GM18870 (cell line): Measurements from ENCODE around the gene POMZP3.
A peak's percentile ranks its signal among the peaks of the same experiment; 100 is the strongest.
"Not testable (repeated sequence)": the region's sequence is repeated elsewhere in the genome, so short reads cannot be mapped to it uniquely, and the experiment has no call there.

Experiments
- ATAC-seq: cut with Tn5 transposase; IDR thresholded peaks from one replicate; pipeline ENCODE4 v1.9.1; 2021; ENCODE audit warnings: moderate library complexity; ENCODE audit not compliant: unreplicated experiment

The POMZP3 gene

DNA sequence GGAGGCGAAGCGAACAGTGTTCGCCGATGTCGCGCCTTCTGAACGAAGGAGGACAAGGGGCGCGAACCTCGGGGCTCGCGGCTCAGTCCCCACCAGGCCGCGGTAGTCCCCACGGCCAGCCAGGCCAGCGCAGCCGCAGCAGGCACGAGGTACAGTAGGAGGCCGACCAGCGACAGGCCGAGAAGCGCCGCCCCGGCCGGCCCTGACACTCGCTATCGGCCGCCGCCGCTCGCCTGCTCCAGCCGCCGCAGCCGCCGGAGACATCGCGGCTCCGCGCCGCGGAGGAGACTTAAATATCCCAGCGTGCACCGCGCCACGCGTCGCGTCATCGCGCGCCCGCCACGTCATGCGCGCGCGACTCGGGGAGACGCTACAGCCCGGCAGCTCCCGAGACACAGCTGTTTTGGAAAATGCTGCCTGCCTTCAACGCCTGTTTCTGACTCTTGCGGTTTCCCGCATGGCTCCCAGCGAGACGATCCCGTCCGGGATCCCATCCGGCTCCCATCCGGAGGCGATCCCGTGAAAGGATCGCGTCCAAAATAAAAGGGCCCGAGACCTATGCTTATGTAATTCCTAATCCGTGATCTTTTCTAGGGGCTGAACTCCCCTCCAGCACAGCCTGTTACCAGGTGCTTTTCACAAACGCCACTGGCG is at the start of gene POMZP3:
Gene POMZP3 (minus strand): TSS at position 291 of the 654 bp plus-strand sequence. CDS start 1,215 bp downstream, outside the sequence.
- peak; percentile 53 for ATAC-seq

DNA sequence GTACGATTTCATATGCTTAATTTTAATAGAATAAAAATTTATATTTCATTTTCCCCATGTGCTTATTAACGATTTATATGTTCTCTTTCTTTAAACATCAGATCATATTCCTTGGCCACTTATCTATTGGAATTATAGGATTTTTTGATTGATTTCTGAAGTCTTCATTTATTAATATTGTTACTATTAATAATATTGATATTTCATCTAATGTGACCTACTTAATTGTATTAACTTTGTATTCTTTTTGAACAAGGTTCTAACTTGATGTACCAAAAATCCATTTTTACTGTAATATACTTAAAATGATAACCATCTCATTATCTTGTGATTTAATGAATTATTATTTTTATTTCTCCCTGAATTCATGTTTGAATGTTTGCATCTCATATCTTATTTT is 48.7 kb upstream of the POMZP3 start:
- ATAC-seq = not testable (repeated sequence)

DNA sequence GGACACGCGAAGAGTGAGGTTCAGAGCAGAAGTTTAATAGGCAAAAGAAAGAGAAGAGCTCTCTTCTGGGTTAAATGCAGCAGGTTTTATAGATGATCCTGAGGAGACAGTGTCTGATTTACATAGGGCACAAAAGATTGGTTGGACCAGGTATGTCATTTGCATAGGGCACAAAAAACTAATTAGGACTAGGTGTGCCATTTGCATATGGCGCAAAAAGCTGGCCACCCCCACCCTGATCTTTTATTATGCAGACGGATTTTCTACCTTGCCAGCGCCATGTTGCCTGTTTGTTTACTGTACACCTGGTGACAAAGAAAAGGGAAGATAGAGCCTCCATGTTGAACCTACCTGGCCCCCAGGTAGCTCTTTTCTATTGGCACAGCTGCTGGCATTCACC is 46.3 kb upstream of the POMZP3 start:
- ATAC-seq = not testable (repeated sequence)

DNA sequence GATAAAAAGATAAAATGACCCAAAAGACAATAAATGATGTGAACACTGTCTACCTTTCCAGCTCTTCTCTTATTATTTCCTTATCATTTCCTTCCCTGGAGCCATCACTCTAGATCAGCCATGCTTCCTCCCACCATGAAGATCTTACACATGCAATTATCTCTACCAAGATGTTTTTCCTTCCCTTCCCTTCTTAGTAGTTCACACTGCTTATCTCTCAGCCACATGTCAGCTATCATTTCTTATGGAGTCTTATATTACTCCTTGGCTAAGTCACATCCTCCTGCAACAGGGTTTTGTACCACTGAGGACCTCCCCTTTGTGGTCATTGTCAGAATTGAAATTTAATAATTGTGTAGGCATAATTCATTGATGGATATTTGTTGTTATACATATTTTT is 32.1 kb upstream of the POMZP3 start:
- not testable (repeated sequence) for ATAC-seq

DNA sequence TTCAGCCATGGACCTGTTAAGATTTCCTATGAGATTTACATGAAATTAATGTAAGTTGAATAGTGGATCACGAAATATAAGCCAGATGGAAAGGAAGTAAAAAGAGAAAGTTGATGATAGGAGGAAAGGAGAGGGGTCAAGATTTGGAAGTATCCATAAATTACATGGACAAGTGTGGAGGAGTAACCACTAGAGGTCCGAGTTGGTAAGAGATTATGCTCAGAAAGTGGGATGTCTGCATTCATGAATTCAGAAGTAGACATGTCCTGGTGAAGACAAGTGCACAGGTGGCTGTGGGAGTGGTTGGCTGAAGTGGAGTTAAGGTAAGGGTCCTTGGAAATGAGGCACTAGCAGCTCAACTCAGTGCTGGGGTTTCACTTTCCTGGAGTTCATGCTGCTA is 29.3 kb upstream of the POMZP3 start:
- ATAC-seq = not testable (repeated sequence)

DNA sequence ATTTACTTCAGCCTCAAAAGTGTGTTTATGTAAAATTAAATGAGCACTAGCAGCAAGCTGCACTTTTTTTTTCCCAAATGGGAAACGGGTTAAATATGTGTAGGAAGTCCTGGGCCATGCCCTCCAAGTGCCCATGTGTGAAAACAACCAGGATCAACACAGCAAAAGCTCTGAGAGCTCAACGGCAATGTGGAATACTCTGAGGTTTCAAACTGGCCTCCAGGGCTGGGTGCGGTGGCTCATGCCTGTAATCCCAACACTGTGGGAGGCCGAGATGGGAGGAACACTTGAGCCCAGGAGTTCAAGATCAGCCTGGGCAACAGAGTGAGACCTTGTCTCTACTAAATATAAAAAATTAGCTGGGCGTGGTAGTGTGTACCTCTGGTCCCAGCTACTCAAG is 15.5 kb upstream of the POMZP3 start:
- not testable (repeated sequence) for ATAC-seq

DNA sequence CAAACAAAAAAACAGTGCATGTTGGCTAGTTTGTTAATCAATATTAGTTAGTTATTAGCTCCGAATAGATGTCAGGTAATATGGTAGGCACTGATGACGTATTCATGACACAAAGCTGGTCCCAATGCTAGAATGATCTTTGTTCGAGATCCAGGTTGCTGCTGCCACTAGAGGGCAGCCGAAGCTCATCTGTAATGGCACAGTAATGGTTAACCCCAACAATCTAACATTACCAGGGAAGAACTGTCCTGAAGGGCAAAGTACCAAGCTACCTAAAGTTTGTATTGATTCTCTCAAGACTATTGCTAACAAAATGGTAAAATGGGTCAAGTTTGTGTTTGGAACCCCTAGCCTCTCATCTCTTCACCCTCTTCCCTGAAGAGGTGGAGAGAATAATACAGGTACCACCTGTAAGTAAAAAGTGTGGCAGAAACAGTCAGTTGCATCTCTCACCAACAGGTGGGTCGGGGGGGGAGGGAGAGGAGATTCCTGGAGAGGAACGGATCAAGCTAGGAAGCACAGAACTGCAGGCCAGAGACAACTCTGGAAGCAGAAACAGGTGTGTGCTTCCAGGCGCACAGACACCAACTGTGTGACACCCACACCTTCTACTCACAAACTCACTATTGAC is 10.1 kb upstream of the POMZP3 start:
- peak; percentile 82 for ATAC-seq

DNA sequence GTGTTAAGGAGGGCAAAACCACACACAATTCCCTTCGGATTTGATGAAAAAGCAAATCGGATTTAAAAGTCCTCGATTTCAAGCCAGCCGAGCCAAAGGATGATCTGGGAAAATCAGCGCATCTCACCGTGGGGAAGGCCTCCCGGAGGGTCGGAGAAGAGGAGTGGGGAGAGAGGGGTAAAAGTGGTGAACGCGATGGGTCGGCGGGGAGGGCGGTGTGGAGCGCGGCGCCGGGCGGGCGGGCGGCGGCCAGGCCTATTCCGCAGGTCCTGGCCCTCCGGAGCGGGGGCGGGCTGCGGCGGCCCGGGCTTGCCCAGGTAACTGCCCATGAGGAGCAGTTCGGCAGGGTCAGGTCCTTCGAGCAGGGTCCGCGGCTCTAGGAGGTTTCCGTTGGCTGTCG is 498 bp downstream of the POMZP3 start:
- peak; percentile 22 for ATAC-seq

DNA sequence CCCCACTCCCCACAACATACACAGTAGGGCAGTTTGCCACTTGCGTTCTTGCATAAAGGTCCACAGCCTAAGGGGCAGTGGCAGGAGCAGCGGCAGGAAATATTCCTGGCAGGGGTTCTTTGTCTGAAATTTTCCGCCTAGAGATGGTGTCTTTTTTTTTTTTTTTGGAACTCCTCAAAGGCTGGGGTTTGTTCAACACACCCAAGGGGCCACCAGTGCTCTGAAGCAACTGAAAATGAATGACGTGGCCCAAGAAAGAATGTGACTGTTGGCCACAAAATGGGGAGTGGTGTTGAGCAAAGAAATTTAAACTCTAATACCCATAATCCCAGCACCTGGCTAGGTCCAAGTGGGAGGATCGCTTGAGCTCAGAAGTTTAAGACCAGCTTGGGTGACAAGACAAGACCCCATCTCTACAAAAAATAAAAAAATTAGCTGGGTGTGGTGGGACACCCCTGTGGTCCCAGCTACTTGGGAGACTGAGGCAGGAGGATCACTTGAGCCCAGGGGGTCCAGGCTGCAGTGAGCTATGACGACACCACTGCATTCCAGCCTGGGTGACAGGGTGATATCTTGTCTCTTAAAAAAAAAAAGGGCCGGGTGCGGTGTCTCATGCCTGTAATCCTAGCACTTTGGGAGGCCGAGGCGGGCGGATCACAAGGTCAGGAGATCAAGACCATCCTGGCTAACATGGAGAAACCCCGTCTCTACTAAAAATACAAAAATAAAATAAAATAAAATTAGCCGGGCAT is 7.5 kb downstream of the POMZP3 start:
- ATAC-seq = not testable (repeated sequence)

DNA sequence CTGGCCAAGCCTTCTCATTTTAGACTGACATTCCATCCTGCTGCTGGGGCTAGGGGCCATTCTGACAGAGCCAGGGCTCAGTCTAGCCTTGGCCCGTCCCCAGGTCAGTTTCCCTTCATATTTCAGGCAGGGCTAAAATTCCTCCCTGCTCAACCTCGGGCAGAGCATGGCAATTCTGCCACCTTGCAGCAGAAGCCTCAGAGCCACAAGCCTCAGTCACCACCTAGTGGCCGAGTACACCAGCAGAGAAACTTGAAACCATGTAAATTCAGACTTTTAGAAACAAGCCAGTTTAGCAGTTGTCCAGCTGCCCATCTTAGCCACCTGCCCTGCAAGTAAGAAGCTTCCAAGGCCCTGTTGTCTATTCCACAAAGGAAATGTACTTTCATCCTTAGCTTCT is 13.3 kb downstream of the POMZP3 start:
- ATAC-seq = not testable (repeated sequence)

DNA sequence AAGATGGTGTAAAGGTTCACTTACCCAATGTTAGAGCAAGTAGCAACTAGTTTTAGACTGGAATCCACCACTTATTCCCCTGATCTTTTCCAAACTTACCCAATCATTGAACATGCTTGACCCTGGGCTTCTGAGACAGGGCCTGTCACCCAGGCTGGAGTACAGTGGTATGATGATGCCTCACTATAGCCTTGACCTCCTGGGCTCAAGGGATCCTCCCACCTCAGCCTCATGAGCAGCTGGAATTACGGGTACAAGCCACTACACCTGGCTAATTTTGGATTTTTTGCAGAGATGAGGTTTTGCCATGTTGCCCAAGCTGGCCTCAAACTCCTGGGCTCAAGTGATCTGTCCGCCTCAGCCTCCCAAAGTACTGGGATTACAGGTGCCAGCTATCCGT is 14.8 kb downstream of the POMZP3 start:
- not testable (repeated sequence) for ATAC-seq

DNA sequence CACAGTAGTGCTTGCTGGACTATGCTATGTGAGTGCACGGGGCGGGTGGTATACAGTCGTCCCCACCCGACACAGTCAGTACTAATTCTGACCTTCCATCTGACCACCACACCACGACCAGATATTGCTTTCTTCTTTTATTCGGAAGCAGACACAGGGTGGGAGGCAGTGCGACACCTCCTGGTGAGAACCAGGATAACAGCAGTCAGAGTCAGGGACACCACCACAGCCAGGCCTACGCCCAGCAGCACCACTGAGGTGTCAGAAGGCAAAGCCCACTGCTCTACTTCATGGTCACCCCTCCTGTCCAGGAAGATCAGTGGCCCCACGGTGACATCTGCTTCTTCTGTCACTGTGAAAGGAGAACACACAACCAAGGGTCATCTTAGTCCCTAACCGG is 17.2 kb downstream of the POMZP3 start:
- not testable (repeated sequence) for ATAC-seq

DNA sequence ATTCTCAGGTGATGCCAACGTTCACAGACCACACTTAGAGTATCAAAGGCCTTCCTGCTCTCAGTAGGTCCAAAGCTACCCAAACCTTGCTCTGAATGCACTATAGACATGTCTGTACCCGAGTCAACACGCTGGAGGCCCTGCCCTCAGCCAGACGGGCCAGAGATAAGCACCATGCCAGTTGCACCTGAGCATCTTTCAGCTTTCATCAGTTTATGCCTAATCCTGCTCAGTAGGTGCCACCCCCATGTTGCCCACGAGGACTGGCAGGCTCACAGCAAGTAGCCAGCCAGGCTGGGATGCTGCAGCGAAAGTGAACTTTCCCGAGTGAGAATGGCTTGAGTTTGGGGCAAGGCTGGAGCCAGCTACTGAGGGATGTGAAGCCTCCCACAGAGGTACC is 18.6 kb downstream of the POMZP3 start:
- ATAC-seq = not testable (repeated sequence)

DNA sequence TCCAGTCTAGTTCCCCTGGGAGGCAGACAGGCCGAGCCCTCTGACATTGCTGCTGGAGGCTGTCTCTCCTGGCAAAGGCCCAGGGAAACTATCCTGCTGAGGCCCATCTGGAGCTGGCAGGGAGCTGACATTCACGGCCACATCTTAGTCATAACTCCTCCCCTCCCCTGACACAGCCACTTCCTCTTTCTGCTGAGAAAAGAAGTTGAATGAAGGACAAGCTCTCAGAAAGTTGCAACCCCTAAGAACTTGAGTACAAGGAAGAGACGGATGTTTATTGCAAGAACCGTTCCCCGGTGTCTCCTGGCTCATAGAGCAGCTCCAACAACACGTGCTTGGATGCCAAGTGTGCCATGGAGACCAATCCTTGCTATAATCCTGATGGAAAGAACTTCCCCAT is 21.1 kb downstream of the POMZP3 start:
- peak; percentile 96 for ATAC-seq

DNA sequence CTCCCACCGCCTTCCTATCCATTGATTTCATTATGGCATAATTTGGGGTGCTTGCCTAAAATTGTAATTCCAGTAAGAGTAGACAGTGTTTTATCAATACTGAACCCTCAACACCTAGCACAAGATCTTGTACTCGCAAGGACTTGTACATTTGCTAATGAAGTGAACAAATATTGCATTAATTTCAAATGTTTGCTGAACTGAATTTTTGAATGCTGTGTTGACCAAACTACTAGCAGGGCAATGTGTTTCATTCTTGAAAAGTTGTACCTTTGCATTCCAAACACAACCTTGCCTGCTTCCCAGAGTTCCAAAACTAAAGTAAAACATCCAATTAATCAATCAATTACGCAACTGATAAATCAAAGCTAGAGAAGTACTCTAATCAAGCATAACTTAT is 26.4 kb downstream of the POMZP3 start:
- ATAC-seq = not testable (repeated sequence)

DNA sequence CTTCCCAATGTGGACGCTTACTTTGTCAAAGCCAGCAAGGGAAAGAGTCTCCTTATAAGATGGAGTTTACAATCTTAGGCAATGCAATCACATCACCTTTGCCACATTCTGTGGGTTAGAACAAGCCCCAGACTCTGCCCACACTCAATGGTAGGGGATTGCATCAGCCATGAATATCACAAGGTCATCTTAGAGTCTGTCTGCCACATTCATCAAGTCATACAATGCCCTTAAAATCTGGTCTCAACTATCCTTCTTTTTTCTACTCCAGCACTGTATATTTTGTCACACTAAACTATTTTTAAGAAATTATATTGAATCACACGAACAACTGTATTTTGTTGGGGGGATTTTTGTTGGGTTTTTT is 27.0 kb downstream of the POMZP3 start:
- ATAC-seq = not testable (repeated sequence)

DNA sequence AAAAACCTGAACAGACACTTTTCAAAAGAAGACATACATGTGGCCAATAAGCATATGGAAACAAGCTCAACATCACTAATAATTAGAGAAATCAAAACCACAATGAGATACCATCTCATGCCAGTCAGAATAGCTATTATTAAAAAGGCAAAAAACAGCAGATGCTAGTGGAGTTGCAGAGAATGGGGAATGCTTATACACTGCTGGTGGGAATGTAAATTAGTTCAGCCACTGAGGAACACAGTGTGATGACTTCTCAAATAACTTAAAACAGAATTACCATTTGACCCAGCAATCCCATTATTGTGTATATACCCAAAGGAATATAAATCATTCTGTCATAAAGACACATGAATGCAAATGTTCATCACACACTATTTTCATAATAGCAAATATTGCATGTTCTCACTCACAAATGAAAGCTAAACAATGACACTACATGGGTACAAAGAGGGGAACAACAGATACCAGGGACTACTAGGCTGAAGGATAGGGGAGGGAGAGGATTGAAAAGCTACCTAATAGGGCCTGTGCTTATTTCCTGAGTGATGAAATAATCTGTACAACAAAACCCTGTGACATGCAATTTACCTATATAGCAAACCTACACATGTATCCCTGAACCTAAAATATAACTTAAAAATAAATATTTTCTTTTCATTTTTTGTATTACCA is 28.4 kb downstream of the POMZP3 start:
- not testable (repeated sequence) for ATAC-seq

DNA sequence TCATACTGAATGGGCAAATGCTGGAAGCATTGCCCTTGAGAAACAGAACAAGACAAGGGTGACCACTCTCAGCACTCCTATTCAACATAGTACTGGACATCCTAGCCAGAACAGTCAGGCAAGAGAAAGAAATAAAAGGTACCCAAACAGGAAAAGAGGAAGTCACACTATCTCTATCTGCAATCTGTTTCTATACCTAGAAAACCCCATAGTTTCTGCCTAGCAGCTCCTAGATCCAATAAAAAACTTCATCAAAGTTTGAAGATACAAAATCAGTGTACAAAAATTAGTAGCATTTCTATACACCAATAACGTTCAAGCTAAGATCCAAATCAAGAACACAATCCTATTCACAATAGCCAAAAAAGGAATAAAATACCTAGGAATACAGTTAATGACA is 29.8 kb downstream of the POMZP3 start:
- peak; percentile 47 for ATAC-seq

DNA sequence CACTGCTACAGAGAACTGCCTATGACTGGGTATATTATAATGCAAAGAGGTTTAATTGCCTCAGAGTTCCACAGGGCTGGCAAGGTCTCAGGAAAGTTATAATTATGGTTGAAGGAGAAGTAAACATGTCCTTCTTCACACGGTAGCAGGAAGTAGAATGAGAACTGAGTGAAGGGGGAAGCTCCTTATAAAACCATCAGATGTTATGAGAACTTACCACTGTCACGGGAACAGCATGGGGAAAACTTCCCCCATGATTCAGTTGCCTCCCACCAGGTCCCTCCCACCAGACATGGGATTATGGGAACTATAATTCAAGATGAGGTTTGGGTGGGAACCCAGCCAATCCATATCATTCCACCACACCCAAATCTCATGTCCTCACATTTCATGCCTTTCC is 34.4 kb downstream of the POMZP3 start:
- ATAC-seq = not testable (repeated sequence)

DNA sequence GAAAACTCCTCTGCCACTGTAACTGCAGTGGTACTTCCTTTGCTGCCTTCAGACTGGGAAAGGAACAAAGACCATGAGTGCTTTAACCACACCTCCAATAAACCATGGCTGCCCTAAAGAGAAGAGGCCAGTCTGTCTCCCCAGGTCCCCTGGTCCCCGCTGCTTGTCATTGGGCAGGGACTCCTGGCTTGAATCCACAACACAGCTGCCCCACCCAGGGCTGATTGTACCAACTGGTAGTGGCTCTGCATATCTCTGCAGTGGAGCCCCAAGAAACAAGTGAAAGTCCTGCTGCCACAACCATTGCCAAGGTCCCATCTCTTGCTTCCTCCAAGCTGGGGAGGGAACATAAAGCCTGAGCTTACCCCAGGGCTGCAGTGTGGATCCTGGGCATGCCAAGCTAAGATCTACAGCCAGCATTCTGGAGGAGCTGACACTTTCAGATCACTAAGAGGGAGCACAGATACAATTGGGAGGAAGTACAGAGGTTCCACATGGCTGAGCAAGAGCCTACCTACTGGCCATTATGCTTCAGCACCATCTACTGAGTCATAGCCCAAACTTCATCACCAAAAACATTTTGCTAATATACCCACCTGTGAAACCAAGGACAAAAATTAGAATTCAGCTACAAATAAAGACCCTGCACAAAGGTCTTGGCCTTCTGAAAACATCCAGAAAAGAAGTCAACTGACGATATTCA is 35.3 kb downstream of the POMZP3 start:
- ATAC-seq = not testable (repeated sequence)

DNA sequence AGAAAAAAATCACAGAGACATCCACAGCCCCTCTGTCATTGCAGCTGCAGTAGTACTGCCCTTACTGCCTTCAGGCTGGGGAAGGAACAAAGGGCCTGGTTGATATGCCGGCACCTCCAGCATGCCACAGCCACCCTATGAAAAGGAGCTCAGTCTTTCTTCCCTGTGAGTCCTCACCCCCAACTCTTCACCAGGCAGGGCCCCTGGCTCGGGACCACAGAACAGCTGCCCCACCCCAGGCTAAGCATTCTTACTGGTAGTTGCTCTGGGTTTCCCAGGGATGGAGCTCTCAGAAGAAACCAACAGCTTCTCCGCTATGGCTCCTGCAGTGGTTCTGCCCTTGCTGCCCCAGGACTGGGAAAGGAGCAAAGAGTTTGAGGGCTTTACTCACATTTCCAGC is 36.0 kb downstream of the POMZP3 start:
- not testable (repeated sequence) for ATAC-seq
